Cardiac muscle cell (in vitro differentiated cells and primary cell): ENCODE data around the gene STON2. TPM values are rescaled to one million over a fixed set of nuclear protein-coding genes. Genes with fewer than 3 reads are reported as not detected.
"Not testable (repeated sequence)": the region's sequence is repeated elsewhere in the genome, so short reads cannot be mapped to it uniquely, and the experiment has no call there.

ENCODE experiments used
- DNase-seq, 2 donors: peaks; one replicate each; pipeline versions ENCODE4 v3.0.0 to v3.0.0-alpha.2; 2010 to 2017; ENCODE audit warnings: low read depth in 1 of 2, low spot score in 1 of 2
- H3K27ac ChIP-seq: fragments of 200-600 bp; sonication (generic); 2 replicates; pipeline ENCODE4 v1.5.1; 2016
- H3K27me3 ChIP-seq: fragments of 200-600 bp; sonication (generic); 2 replicates; pipeline ENCODE4 v1.6.0; 2016; ENCODE audit warnings: control low read depth
- H3K36me3 ChIP-seq: fragments of 200-600 bp; sonication (generic); 2 replicates; pipeline ENCODE4 v1.5.1; 2016; ENCODE audit warnings: control low read depth
- H3K4me1 ChIP-seq: fragments of 200-600 bp; sonication (generic); 2 replicates; pipeline ENCODE4 v1.8.1; 2017; ENCODE audit warnings: low read depth, mild to moderate bottlenecking, mixed run types
- H3K4me3 ChIP-seq: fragments of 200-600 bp; sonication (generic); 2 replicates; pipeline ENCODE4 v1.5.1; 2016; ENCODE audit warnings: mild to moderate bottlenecking
- H3K9me3 ChIP-seq: fragments of 200-600 bp; sonication (generic); 2 replicates; pipeline ENCODE4 v1.5.1; 2017; ENCODE audit warnings: low read depth, mild to moderate bottlenecking, control low read depth
- polyA plus RNA-seq: library from polyadenylated mRNA; unstranded; fragments of >200 nt; fragmentation: Nextera tagmentation; extraction: Ambion mirVana; gene quantifications from 2 replicates; pipeline ENCODE4 v1.2.1, GENCODE V29; 2016
- total RNA-seq: library from RNA; depleted of rRNA; stranded (reverse); fragments of >200 nt; gene quantifications from 2 replicates; pipeline ENCODE4 v1.2.3, GENCODE V29; 2016
- TF ChIP-seq, protein P1 (sequence below): IDR thresholded peaks from 2 replicates; pipeline ENCODE4 v1.5.1; 2012; ENCODE audit warnings: low read depth, mild to moderate bottlenecking, low read length

Gene STON2
- total and polyA plus RNA-seq, 2 experiments from 2014 or later, result 0.62 to 1.4 TPM

DNA sequence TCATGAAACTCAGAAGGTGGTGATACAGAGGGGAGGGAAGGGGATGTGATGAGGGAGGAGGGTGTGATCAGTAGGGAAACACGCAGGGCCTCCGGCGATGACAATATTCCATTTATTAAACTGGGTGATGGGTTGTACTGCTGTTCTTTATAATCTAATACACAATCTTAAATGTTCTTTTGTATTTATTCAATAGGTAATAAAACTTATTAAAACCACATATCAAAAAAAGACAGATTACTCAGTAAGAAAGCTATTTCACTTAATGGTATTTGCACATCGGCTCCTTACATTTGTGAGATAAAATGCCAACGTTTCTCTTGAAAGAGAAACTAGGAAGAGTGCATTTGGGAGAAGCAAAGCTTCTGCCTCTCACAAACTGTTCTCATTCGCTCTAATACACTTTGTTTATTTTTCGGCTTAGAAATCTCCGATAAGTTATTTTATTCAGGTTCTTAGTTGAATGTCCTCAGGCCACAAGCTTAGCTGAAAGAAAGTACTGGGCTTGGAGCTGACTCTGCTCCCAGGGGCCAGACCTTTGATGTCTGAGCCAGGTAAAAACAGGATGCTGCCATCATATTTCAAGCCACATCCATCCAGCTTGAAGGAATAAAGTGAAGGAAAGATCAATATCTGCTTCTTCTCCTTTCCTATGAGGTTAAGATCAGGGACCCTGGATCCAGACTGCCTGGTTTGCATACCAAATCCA lies 17.5 kb downstream of the STON2 start:
- Histone ChIP-seq H3K4me1 (no peaks in the 10 kb centered on the region), H3K27ac (no peak overlapping the region), H3K4me3 (no peak overlapping the region), H3K9me3 (no peaks in the 10 kb centered on the region), H3K36me3 (no peaks in the 10 kb centered on the region), H3K27me3 (no peaks in the 10 kb centered on the region)
- TF ChIP-seq, protein P1, sequence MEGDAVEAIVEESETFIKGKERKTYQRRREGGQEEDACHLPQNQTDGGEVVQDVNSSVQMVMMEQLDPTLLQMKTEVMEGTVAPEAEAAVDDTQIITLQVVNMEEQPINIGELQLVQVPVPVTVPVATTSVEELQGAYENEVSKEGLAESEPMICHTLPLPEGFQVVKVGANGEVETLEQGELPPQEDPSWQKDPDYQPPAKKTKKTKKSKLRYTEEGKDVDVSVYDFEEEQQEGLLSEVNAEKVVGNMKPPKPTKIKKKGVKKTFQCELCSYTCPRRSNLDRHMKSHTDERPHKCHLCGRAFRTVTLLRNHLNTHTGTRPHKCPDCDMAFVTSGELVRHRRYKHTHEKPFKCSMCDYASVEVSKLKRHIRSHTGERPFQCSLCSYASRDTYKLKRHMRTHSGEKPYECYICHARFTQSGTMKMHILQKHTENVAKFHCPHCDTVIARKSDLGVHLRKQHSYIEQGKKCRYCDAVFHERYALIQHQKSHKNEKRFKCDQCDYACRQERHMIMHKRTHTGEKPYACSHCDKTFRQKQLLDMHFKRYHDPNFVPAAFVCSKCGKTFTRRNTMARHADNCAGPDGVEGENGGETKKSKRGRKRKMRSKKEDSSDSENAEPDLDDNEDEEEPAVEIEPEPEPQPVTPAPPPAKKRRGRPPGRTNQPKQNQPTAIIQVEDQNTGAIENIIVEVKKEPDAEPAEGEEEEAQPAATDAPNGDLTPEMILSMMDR, result no peak
- DNase-seq, result no peak

DNA sequence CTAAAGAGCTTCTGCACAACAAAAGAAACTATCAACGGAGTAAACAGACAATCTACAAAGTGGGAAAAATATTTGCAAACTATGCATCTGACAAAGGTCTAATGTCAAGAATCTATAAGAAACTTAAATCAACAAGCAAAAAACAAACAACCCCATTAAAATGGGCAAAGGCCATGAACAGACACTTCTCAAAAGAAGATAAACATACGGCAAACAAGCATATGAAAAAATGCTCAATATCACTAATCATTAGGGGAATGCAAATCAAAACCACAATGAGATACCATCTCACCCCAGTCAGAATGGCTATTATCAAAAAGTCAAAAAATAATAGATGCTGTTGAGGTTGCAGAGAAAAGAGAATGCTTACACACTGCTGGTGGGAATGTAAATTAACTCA lies 20.1 kb downstream of the STON2 start:
- H3K27ac ChIP-seq, H3K27me3 ChIP-seq, DNase-seq, H3K36me3 ChIP-seq, H3K4me1 ChIP-seq, H3K9me3 ChIP-seq, H3K4me3 ChIP-seq: not testable (repeated sequence)

DNA sequence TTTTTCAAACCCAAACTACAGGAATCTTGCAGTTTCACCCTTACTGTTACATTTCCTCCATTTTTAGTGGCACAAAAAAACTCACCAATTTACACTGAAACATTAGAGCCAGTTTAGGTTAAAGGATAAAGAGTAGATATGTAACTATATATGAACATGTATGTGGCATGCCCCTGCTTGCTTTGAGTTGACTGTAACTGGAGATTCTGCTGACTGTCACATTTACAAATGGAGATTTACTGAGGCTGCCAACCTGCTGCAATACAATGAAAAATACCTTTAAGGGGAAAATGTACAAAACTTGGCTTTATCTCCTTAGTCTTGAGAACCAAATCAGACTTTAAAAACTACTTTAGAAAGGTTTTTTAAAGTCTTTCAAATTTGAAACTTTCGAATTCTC lies 28.3 kb downstream of the STON2 start:
- no peaks in the 10 kb centered on the region for H3K4me1 ChIP-seq
- H3K36me3 ChIP-seq, result no peaks in the 10 kb centered on the region
- no peak overlapping the region for H3K4me3 ChIP-seq
- H3K27ac ChIP-seq, result no peak overlapping the region
- TF ChIP-seq, protein P1, result no peak
- DNase-seq, result no peak
- no peaks in the 10 kb centered on the region for H3K9me3 ChIP-seq
- no peaks in the 10 kb centered on the region for H3K27me3 ChIP-seq

DNA sequence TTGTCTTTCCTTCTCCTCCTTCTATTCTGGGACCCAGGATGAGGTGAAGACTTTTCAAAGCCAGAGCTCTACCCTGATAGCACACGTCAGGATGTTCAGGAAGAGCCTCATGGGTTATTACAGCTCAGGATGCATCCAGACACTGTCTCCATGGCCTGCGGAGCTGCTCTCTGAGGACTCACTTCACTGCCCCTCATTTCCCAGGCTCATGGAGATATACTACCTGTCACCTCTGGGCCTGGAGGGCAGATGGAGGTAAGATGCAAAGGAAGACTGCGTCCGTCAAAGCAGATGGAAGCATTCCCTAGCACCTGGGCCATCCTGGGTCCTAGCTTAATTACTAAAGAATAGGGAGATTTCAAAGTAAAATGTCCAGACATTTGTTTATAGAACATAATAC lies 32.6 kb downstream of the STON2 start:
- TF ChIP-seq, protein P1, result no peak
- H3K4me3 ChIP-seq, result no peak overlapping the region

DNA sequence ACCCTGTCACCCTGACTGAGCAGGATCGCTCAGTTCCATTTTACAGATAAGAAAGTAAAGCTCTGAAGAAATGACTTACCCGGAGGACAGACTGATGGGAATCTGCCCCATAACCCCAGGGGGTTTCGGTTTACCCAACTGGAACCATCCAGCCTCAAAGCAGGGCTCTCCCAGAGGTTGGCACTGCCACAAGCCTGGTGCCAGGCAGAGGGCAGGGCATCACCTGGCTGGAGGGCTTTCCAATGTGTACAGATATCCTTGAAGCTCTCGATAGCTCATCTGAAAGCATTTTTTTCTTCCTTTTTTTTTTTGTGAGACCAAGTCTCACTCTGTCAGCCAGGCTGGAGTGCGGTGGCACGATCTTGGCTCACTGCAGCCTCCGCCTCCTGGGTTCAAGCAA lies 33.2 kb downstream of the STON2 start:
- DNase-seq, result no peak

More for the DNA sequence above, 32.6 kb downstream of the STON2 start:
- no peaks in the 10 kb centered on the region for H3K4me1 ChIP-seq
- H3K27me3 ChIP-seq, result no peaks in the 10 kb centered on the region
- H3K36me3 ChIP-seq, result no peaks in the 10 kb centered on the region
- no peak overlapping the region for H3K27ac ChIP-seq
- DNase-seq, result no peak
- no peaks in the 10 kb centered on the region for H3K9me3 ChIP-seq

DNA sequence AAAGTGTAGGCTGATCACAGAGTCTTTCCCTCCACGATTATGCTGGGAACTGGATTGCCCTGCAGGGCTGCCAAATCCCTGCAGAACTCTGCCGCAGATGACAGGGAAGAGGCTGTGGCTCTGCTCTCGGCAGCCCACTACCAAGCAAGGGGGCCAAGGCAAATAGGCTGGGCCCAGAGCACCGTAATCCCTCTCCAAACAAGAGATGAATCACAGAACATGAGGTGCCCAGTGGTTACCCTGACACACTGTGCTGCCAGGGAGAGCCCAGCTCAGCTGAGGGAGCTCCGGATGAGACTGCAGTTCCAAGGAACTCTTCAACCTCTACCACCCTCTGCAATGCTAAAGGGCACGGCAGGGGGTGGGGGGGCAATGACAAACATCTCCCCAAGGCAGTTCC lies 33.9 kb downstream of the STON2 start:
- DNase-seq, result no peak
- H3K36me3 ChIP-seq, result no peaks in the 10 kb centered on the region
- H3K4me1 ChIP-seq, result no peaks in the 10 kb centered on the region
- H3K27me3 ChIP-seq, result no peaks in the 10 kb centered on the region
- TF ChIP-seq, protein P1, result no peak
- no peak overlapping the region for H3K27ac ChIP-seq
- no peaks in the 10 kb centered on the region for H3K9me3 ChIP-seq
- H3K4me3 ChIP-seq, result no peak overlapping the region

More for the DNA sequence above, 33.2 kb downstream of the STON2 start:
- no peaks in the 10 kb centered on the region for H3K36me3 ChIP-seq
- no peaks in the 10 kb centered on the region for H3K4me1 ChIP-seq
- no peaks in the 10 kb centered on the region for H3K27me3 ChIP-seq
- TF ChIP-seq, protein P1, result no peak
- no peak overlapping the region for H3K27ac ChIP-seq
- no peaks in the 10 kb centered on the region for H3K9me3 ChIP-seq
- H3K4me3 ChIP-seq, result no peak overlapping the region
